Subcutaneous adipose tissue (tissue), 4 donors: Measurements from ENCODE around the gene TRIM65. TPM values are rescaled to one million over a fixed set of nuclear protein-coding genes. Genes with fewer than 3 reads are reported as not detected.

Experiments
- CTCF ChIP-seq: fragments of 450-650 bp; IDR thresholded peaks from one replicate; pipeline ENCODE4 v1.5.1; 2016; ENCODE audit warnings: low read depth, mild to moderate bottlenecking, control low read depth, antibody characterized with exemption, moderate library complexity
- total RNA-seq, 4 donors: library from RNA; depleted of rRNA; stranded (reverse); fragments of >200 nt; gene quantifications; one replicate each; pipeline ENCODE4 v1.1.0, GENCODE V29; 2016

Gene TRIM65
- 10 to 100 TPM; 14.3 to 33.9 (median 24.7) TPM for total RNA-seq

- no peak for TF ChIP-seq CTCF
These were observed at the start of gene TRIM65 for GRCh38 chr17:75896415-75897159. TRIM65 (minus strand) TSS chr17:75896951; CDS start chr17:75896937, 14 bp downstream.

GRCh38 chr17:75945211-75945610 lies 48.5 kb upstream of the TRIM65 start:
- TF ChIP-seq CTCF: no peak

- no peak for TF ChIP-seq CTCF
These were observed 46.7 kb upstream of the TRIM65 start for GRCh38 chr17:75943491-75943890.

- no peak for TF ChIP-seq CTCF
These were observed 45.7 kb upstream of the TRIM65 start for GRCh38 chr17:75942473-75942872.

GRCh38 chr17:75941442-75941819 lies 44.7 kb upstream of the TRIM65 start:
- TF ChIP-seq CTCF: no peak

- no peak for TF ChIP-seq CTCF
These were observed 44.1 kb upstream of the TRIM65 start, which contains the start of gene FBF1 for GRCh38 chr17:75940727-75941441. FBF1 (minus strand) TSS chr17:75941042; CDS start chr17:75938149, 2,893 bp downstream.

- no peak for TF ChIP-seq CTCF
These were observed 40.9 kb upstream of the TRIM65 start for GRCh38 chr17:75937652-75938051.
